ENCODE data around the gene C17orf113.
"Not testable (repeated sequence)": the region's sequence is repeated elsewhere in the genome, so short reads cannot be mapped to it uniquely, and the experiment has no call there.

Gene C17orf113

GRCh38 chr17:42019509-42020404, 30.6 kb downstream of the C17orf113 start, which contains the start of gene NKIRAS2:
TSS of gene NKIRAS2 (plus strand) at chr17:42020090. CDS start at chr17:42021578, 1,488 bp downstream.
- Mint-ChIP-seq H3K27me3 (no peaks in the 10 kb centered on the region), H3K9me3 (no peaks in the 10 kb centered on the region), H3K4me3 (peak within 1 kb of the TSS; percentile 89), H3K4me1 (peaks cover 45% of the 10 kb centered on the region), H3K27ac (peak within 1 kb of the TSS; percentile 64), H3K36me3 (peaks cover 10% of the 10 kb centered on the region)
- DNase-seq (ENCODE audit: low spot score in 2 of 2), result peak; percentile 87 to 88
- peak; percentile 73 for ATAC-seq (ENCODE audit: low read depth)

- Mint-ChIP-seq H3K36me3 (peaks cover 9% of the 10 kb centered on the region), H3K27me3 (no peaks in the 10 kb centered on the region), H3K9me3 (no peaks in the 10 kb centered on the region), H3K4me1 (peaks cover 44% of the 10 kb centered on the region), H3K4me3 (peak overlapping the region; percentile 47), H3K27ac (peak overlapping the region; percentile 64)
- DNase-seq (ENCODE audit: low spot score in 2 of 2), result no peak
- no peak for ATAC-seq (ENCODE audit: low read depth)
These were observed 31.4 kb downstream of the C17orf113 start for GRCh38 chr17:42018988-42019387.

DNA sequence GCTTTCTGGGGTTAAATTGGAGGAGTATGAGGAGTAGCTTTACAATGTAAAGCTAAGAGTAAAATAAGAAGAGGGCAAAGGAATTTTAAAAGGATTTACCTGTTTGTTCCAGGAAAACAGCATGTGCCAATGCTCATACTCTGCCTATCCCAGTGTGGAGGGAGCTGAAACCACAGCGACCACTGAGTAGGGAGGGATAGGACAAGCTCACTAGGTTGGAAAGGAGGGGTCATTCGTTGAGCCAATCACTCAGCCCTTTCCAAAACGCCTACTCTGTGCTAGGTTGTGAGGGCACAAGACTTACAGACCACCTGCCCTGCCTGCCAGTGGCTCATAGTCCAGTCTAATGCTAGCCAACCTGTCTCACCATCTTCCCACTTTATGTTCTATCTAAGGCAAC, 32.1 kb downstream of the C17orf113 start:
- ATAC-seq (ENCODE audit: low read depth), result no peak
- Mint-ChIP-seq H3K4me3 (peak overlapping the region; percentile 93), H3K27me3 (no peaks in the 10 kb centered on the region), H3K36me3 (peaks cover 9% of the 10 kb centered on the region), H3K27ac (peak overlapping the region; percentile 64), H3K9me3 (no peaks in the 10 kb centered on the region), H3K4me1 (peaks cover 47% of the 10 kb centered on the region)
- no peak for DNase-seq (ENCODE audit: low spot score in 2 of 2)

DNA sequence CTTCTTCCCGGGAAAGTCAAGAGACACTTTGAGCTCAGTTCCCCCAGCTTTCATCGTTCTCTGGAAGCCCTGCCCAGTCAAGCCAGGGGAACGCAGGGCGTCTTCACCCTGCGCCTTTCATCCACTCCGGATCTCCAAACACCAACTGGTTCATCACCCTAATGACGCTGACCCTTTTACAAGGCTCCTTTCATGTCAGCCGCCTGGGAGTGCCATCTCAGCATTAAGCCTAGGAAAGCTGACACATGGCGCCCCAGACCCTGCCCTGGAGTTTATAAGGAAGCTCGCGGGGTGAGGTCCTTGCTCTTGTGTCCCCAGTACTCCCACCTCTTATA, 32.6 kb downstream of the C17orf113 start:
- peaks cover 51% of the 10 kb centered on the region for H3K4me1 Mint-ChIP-seq
- no peaks in the 10 kb centered on the region for H3K27me3 Mint-ChIP-seq
- H3K27ac Mint-ChIP-seq, result peak overlapping the region; percentile 94
- ATAC-seq (ENCODE audit: low read depth) (no peak), DNase-seq (ENCODE audit: low spot score in 2 of 2) (no peak)
- peak overlapping the region; percentile 93 for H3K4me3 Mint-ChIP-seq
- peaks cover 9% of the 10 kb centered on the region for H3K36me3 Mint-ChIP-seq
- no peaks in the 10 kb centered on the region for H3K9me3 Mint-ChIP-seq

DNA sequence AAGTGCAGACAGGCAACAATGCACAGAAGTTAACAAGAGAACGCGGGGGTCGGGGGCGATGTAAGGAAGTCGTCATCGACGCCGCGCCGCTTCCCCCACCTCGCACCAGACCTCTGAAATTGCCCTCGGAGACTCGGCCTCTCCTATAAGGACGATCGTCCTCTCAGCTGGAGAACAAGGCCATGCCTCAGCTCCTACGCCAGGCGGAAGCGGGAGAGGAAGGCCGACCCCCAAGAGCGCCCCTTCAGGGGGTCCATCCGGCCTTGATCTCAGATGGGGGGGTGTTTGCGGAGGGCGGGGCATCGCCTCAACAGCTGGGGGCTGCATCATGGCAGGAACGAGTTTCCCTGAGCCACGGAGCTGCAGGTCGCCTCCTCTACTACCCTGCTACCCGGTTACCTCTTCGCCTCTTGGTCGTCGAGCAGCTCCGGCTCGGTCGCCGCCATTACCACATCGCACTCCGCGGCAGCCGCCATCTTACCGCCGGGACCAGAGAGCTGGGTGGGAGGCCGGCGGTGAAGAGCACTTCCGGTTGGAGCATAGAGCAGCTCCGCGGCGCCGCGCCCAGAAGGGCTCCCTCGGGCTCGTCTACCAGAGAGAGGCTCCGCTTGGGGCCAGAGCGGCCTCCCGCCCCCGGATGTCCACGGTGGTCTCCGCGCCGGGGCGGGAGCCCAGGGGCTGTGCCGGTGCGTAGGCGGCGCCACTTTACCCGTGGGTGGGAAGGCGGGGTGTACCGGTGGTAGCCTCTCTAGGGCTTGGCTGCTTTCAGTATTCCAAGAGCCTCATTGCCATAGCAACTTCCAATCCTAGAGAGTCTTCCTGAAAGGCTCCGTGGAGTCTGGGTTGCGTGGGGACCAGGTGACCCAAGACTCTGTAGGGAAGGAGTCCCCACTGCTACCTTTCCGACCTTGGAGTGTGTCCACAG, 33.2 kb downstream of the C17orf113 start, which contains the start of gene DNAJC7:
Gene DNAJC7 (minus strand): TSS at position 499 of the 925 bp plus-strand sequence. CDS start 23 bp downstream, at position 476.
- H3K9me3 Mint-ChIP-seq, result no peaks in the 10 kb centered on the region
- H3K27ac Mint-ChIP-seq, result peak within 1 kb of the TSS; percentile 94
- peaks cover 49% of the 10 kb centered on the region for H3K4me1 Mint-ChIP-seq
- H3K4me3 Mint-ChIP-seq, result peak within 1 kb of the TSS; percentile 93
- H3K27me3 Mint-ChIP-seq, result no peaks in the 10 kb centered on the region
- DNase-seq (ENCODE audit: low spot score in 2 of 2) (peak; percentile 81 to 83), ATAC-seq (ENCODE audit: low read depth) (peak; percentile 87)
- H3K36me3 Mint-ChIP-seq, result peaks cover 6% of the 10 kb centered on the region

DNA sequence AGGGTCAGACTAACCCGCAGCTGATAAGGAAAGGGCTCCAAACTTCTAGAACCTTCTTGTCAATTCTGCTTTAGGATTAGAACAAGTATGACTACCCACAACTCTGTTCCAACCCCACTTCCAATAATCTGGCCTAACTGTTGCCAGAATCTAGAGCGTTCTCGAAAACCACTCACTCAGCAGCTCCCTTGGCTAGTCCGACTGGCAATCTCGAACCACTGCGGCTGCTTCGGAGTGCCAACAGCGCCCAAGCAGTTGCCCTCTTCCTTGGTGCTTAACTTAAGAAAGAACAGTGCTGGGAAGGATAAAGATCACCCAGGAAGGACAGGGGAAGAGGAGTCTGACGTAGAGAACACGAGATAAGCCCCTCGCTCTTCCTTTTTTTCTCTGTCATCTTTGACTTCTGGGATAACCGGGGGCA, 34.0 kb downstream of the C17orf113 start:
- Mint-ChIP-seq H3K27ac (peak overlapping the region; percentile 94), H3K9me3 (no peaks in the 10 kb centered on the region), H3K4me1 (peaks cover 52% of the 10 kb centered on the region), H3K36me3 (peaks cover 3% of the 10 kb centered on the region), H3K4me3 (peak overlapping the region; percentile 93), H3K27me3 (no peaks in the 10 kb centered on the region)
- DNase-seq (ENCODE audit: low spot score in 2 of 2) (no peak), ATAC-seq (ENCODE audit: low read depth) (no peak)

DNA sequence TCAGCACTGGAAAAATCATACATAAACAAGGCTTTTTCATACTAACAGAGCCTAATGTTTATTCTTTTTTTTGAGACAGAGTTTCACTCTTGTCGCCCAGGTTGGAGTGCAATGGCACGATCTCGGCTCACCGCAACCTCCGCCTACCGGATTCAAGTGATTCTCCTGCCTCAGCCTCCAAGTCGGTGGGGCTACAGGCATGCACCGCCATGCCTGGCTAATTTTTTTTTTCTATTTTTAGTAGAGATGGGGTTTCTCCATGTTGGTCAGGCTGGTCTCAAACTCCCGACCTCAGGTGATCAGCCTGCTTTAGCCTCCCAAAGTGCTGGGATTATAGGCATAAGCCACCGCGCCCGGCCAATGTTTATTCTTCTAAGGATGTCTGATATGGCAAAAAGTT, 36.7 kb downstream of the C17orf113 start:
- Mint-ChIP-seq H3K4me1 (peaks cover 53% of the 10 kb centered on the region), H3K27ac (peak overlapping the region; percentile 80)
- not testable (repeated sequence) for H3K9me3 Mint-ChIP-seq; H3K27me3 Mint-ChIP-seq; H3K4me3 Mint-ChIP-seq; H3K36me3 Mint-ChIP-seq; ATAC-seq (ENCODE audit: low read depth); DNase-seq (ENCODE audit: low spot score in 2 of 2)

- not testable (repeated sequence) for H3K27me3 Mint-ChIP-seq; H3K27ac Mint-ChIP-seq; H3K36me3 Mint-ChIP-seq; DNase-seq (ENCODE audit: low spot score in 2 of 2); H3K9me3 Mint-ChIP-seq; ATAC-seq (ENCODE audit: low read depth); H3K4me3 Mint-ChIP-seq
- peaks cover 44% of the 10 kb centered on the region for H3K4me1 Mint-ChIP-seq
These were observed 38.0 kb downstream of the C17orf113 start for GRCh38 chr17:42012363-42012762.

DNA sequence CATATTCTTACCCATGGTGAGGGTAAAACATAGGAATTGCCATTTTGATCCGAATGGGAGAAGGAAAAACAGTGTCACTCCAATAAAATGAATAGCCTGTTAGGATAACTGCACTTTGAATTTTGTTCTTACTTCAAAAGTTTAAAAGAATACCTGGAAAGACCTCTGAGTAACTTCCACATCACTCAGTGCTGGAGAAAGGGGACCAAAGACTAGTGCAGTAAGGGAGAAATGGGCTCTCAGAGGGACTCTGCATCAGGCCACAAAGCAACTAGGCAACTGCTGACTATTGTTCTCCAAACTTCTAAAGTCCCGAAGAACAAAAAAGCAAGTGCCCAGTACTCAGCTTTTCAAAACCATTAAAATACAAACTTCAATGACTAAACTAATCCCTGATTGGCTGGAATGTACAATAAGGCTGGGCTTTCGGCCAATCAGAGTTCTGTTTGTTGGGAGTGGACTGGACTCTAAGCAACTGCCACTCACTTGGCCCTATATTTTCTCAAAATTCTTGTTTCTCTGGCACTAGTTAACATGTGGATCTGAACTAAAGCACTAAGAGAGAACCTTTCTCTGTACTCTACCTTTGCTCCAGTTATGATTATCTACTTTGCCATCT, 39.4 kb downstream of the C17orf113 start:
- ATAC-seq (ENCODE audit: low read depth), result no peak
- no peak for DNase-seq (ENCODE audit: low spot score in 2 of 2)
- H3K36me3 Mint-ChIP-seq, result peaks cover 4% of the 10 kb centered on the region
- peaks cover 39% of the 10 kb centered on the region for H3K4me1 Mint-ChIP-seq
- H3K27ac Mint-ChIP-seq, result peak overlapping the region; percentile 25
- no peaks in the 10 kb centered on the region for H3K27me3 Mint-ChIP-seq
- no peak overlapping the region for H3K4me3 Mint-ChIP-seq
- H3K9me3 Mint-ChIP-seq, result no peaks in the 10 kb centered on the region

DNA sequence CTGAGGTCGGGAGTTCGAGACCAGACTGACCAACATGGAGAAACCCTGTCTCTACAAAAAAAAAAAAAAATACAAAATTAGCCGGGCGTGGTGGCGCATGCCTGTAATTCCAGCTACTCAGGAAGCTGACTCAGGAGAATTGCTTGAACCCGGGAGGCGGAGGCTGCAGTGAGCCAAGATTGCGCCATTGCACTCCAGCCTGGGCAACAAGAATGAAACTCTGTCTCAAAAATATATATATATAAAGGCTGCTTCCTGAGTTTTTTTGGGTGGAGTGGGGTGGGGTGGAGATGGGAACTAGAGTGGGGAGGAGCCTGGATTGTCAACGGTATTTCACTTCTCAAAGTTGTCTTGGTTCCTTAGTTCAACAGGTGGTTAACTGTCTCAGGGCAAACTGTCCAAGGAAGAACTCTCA, 40.1 kb downstream of the C17orf113 start:
- H3K4me3 Mint-ChIP-seq; H3K36me3 Mint-ChIP-seq; DNase-seq (ENCODE audit: low spot score in 2 of 2); H3K9me3 Mint-ChIP-seq; H3K27me3 Mint-ChIP-seq; ATAC-seq (ENCODE audit: low read depth): not testable (repeated sequence)
- Mint-ChIP-seq H3K27ac (peak overlapping the region; percentile 25), H3K4me1 (peaks cover 35% of the 10 kb centered on the region)

GRCh38 chr17:42009170-42009569, 41.2 kb downstream of the C17orf113 start:
- H3K27me3 Mint-ChIP-seq, result no peaks in the 10 kb centered on the region
- H3K4me1 Mint-ChIP-seq, result peaks cover 33% of the 10 kb centered on the region
- peak; percentile 53 for ATAC-seq (ENCODE audit: low read depth)
- no peaks in the 10 kb centered on the region for H3K9me3 Mint-ChIP-seq
- H3K4me3 Mint-ChIP-seq, result no peak overlapping the region
- H3K36me3 Mint-ChIP-seq, result peaks cover 4% of the 10 kb centered on the region
- no peak for DNase-seq (ENCODE audit: low spot score in 2 of 2)
- H3K27ac Mint-ChIP-seq, result no peak overlapping the region

- DNase-seq (ENCODE audit: low spot score in 2 of 2) (no peak), ATAC-seq (ENCODE audit: low read depth) (no peak)
- Mint-ChIP-seq H3K4me3 (no peak overlapping the region), H3K27me3 (no peaks in the 10 kb centered on the region), H3K4me1 (peaks cover 19% of the 10 kb centered on the region), H3K27ac (no peak overlapping the region), H3K9me3 (no peaks in the 10 kb centered on the region), H3K36me3 (peaks cover 13% of the 10 kb centered on the region)
These were observed 45.2 kb downstream of the C17orf113 start for GRCh38 chr17:42005166-42005565.

- no peaks in the 10 kb centered on the region for H3K9me3 Mint-ChIP-seq
- H3K36me3 Mint-ChIP-seq, result peaks cover 18% of the 10 kb centered on the region
- H3K27me3 Mint-ChIP-seq, result no peaks in the 10 kb centered on the region
- ATAC-seq (ENCODE audit: low read depth) (no peak), DNase-seq (ENCODE audit: low spot score in 2 of 2) (no peak)
- H3K4me1 Mint-ChIP-seq, result peaks cover 12% of the 10 kb centered on the region
- no peak overlapping the region for H3K4me3 Mint-ChIP-seq
- H3K27ac Mint-ChIP-seq, result peak overlapping the region; percentile 8
These were observed 47.6 kb downstream of the C17orf113 start for GRCh38 chr17:42002792-42003301.
